Neural progenitor cell (in vitro differentiated cells): ENCODE data around the gene SYCE1. TPM values are rescaled to one million over a fixed set of nuclear protein-coding genes. Genes with fewer than 3 reads are reported as not detected.

Source experiments
- DNase-seq: peaks from one replicate; pipeline ENCODE4 v3.0.0-alpha.2; 2016; ENCODE audit warnings: low spot score
- H2AFZ ChIP-seq: fragments of 200-600 bp; sonication (generic); replicated peaks from 2 replicates; pipeline ENCODE4 v1.6.1; 2016; ENCODE audit warnings: antibody characterized with exemption
- H3F3A ChIP-seq: fragments of 200-600 bp; sonication (generic); 2 replicates; pipeline ENCODE4 v1.6.1; 2016; ENCODE audit warnings: antibody characterized with exemption, low read depth
- H3K27ac ChIP-seq: fragments of 200-600 bp; sonication (generic); 2 replicates; pipeline ENCODE4 v1.5.1; 2016; ENCODE audit warnings: mild to moderate bottlenecking
- H3K27me3 ChIP-seq: fragments of 200-600 bp; sonication (generic); 2 replicates; pipeline ENCODE4 v1.6.1; 2016; ENCODE audit warnings: mild to moderate bottlenecking, moderate library complexity
- H3K36me3 ChIP-seq: fragments of 200-600 bp; sonication (generic); 2 replicates; pipeline ENCODE4 v1.5.1; 2016
- H3K4me1 ChIP-seq: fragments of 200-600 bp; sonication (generic); 2 replicates; pipeline ENCODE4 v1.6.1; 2016; ENCODE audit warnings: mixed run types
- H3K4me2 ChIP-seq: fragments of 200-600 bp; sonication (generic); 2 replicates; pipeline ENCODE4 v1.6.1; 2016
- H3K4me3 ChIP-seq: fragments of 200-600 bp; sonication (generic); 2 replicates; pipeline ENCODE4 v1.5.1; 2016
- H3K79me2 ChIP-seq: fragments of 200-600 bp; sonication (generic); 2 replicates; pipeline ENCODE4 v1.6.1; 2016; ENCODE audit warnings: low read depth
- H3K9ac ChIP-seq: fragments of 200-600 bp; sonication (generic); 2 replicates; pipeline ENCODE4 v1.6.1; 2016
- H3K9me3 ChIP-seq: fragments of 200-600 bp; sonication (generic); 2 replicates; pipeline ENCODE4 v1.5.1; 2016; ENCODE audit warnings: low read depth
- H4K20me1 ChIP-seq: fragments of 200-600 bp; sonication (generic); 2 replicates; pipeline ENCODE4 v1.6.1; 2016; ENCODE audit warnings: low read depth
- H3K27ac Mint-ChIP-seq: 3 replicates; pipeline ENCODE4 v1.8.0; 2021; ENCODE audit warnings: mixed read lengths
- H3K27me3 Mint-ChIP-seq: 2 replicates; pipeline ENCODE4 v1.8.0; 2022; ENCODE audit warnings: low read depth, mild to moderate bottlenecking, inconsistent platforms, moderate library complexity, mixed read lengths; ENCODE audit not compliant: insufficient read depth
- H3K36me3 Mint-ChIP-seq: 3 replicates; pipeline ENCODE4 v1.8.0; 2021; ENCODE audit warnings: mixed read lengths
- H3K4me1 Mint-ChIP-seq: 3 replicates; pipeline ENCODE4 v1.8.0; 2021; ENCODE audit warnings: mixed read lengths
- H3K4me3 Mint-ChIP-seq: 3 replicates; pipeline ENCODE4 v1.8.0; 2021; ENCODE audit warnings: mild to moderate bottlenecking, moderate library complexity, mixed read lengths
- H3K9me3 Mint-ChIP-seq: 3 replicates; pipeline ENCODE4 v1.8.0; 2020; ENCODE audit warnings: mixed read lengths
- EZH2 ChIP-seq: fragments of 200-600 bp; sonication (generic); IDR thresholded peaks from 2 replicates; pipeline ENCODE4 v1.6.1; 2017; ENCODE audit warnings: antibody characterized with exemption, mild to moderate bottlenecking, moderate library complexity
- EZH2phosphoT487 ChIP-seq: fragments of 200-600 bp; sonication (generic); IDR thresholded peaks from 2 replicates; pipeline ENCODE4 v1.6.1; 2017; ENCODE audit warnings: antibody characterized with exemption
- total RNA-seq: library from RNA; depleted of rRNA; stranded (reverse); fragments of >200 nt; gene quantifications from 2 replicates; pipeline ENCODE4 v1.2.3, GENCODE V29; 2015; ENCODE audit warnings: low replicate concordance
- TF ChIP-seq, protein P1 (sequence below): fragments of 200-600 bp; sonication (generic); IDR thresholded peaks from 2 replicates; pipeline ENCODE4 v1.5.1; 2017; ENCODE audit warnings: antibody characterized with exemption, mild to moderate bottlenecking

Gene SYCE1
- total RNA-seq, 1 donor from 2014 or later: not detected

DNA sequence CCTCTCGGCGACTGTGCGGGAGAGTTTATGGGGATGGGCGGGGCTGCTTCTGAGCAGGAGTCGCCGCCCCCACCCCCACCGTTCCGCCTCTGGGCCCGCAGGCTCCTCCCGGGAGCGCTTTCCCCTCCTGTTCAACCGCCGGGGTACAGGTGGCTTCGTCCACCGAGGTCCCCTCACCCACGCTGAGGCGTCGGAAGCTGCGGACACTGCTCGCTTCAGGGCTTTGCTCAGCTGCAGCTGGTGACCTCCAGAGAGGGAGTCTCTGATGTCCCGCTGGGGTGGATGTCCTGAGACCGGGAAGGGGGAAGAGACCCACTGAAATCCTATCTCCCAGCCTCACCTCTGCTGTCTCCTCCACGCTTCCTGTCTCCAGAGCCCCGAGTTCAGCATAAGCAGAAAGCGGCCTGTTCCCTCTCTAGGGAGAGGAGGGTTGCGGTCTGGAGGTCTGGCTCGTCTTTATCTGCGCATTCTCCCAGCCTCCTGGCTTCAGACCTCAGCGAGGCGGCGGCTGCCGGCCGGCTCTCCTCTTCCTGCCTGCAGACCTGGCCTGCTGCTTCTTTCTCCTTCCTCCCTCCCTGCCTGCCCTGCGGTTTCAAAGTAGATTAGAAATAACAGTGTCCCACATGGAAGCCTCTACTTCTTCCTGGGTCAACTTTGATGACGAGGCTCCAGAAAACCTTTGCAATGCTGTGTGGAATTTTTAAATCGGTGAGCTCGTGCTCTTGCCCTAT lies 36.4 kb downstream of the SYCE1 start:
- peaks cover 28% of the 10 kb centered on the region for H3K9me3 Mint-ChIP-seq
- TF ChIP-seq, protein P1, sequence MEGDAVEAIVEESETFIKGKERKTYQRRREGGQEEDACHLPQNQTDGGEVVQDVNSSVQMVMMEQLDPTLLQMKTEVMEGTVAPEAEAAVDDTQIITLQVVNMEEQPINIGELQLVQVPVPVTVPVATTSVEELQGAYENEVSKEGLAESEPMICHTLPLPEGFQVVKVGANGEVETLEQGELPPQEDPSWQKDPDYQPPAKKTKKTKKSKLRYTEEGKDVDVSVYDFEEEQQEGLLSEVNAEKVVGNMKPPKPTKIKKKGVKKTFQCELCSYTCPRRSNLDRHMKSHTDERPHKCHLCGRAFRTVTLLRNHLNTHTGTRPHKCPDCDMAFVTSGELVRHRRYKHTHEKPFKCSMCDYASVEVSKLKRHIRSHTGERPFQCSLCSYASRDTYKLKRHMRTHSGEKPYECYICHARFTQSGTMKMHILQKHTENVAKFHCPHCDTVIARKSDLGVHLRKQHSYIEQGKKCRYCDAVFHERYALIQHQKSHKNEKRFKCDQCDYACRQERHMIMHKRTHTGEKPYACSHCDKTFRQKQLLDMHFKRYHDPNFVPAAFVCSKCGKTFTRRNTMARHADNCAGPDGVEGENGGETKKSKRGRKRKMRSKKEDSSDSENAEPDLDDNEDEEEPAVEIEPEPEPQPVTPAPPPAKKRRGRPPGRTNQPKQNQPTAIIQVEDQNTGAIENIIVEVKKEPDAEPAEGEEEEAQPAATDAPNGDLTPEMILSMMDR: no peak
- TF ChIP-seq EZH2 (no peak), EZH2phosphoT487 (no peak)
- Histone ChIP-seq H3K9me3 (peaks cover 12% of the 10 kb centered on the region), H3F3A (no peaks in the 10 kb centered on the region), H3K9ac (no peak overlapping the region), H3K27me3 (no peaks in the 10 kb centered on the region), H3K4me1 (no peaks in the 10 kb centered on the region), H4K20me1 (no peaks in the 10 kb centered on the region), H3K4me3 (no peak overlapping the region), H3K27ac (no peak overlapping the region), H3K4me2 (no peak overlapping the region), H2AFZ (no peak overlapping the region), H3K79me2 (no peaks in the 10 kb centered on the region), H3K36me3 (no peaks in the 10 kb centered on the region)
- H3K27ac Mint-ChIP-seq: no peak overlapping the region
- H3K4me1 Mint-ChIP-seq: no peaks in the 10 kb centered on the region
- no peaks in the 10 kb centered on the region for H3K36me3 Mint-ChIP-seq
- H3K27me3 Mint-ChIP-seq: peaks cover 6% of the 10 kb centered on the region
- DNase-seq: no peak
- no peak overlapping the region for H3K4me3 Mint-ChIP-seq

GRCh38 chr10:133528296-133528844 lies 37.0 kb downstream of the SYCE1 start:
- Histone ChIP-seq H3K9ac (no peak overlapping the region), H3K79me2 (no peaks in the 10 kb centered on the region), H3F3A (no peaks in the 10 kb centered on the region), H3K4me2 (no peak overlapping the region), H3K4me1 (no peaks in the 10 kb centered on the region), H2AFZ (no peak overlapping the region), H3K27ac (no peak overlapping the region), H3K36me3 (no peaks in the 10 kb centered on the region), H3K9me3 (peaks cover 17% of the 10 kb centered on the region), H3K27me3 (no peaks in the 10 kb centered on the region), H3K4me3 (no peak overlapping the region), H4K20me1 (no peaks in the 10 kb centered on the region)
- H3K9me3 Mint-ChIP-seq: peaks cover 24% of the 10 kb centered on the region
- DNase-seq: no peak
- TF ChIP-seq EZH2phosphoT487 (no peak), EZH2 (no peak)
- TF ChIP-seq, protein P1: no peak
- no peaks in the 10 kb centered on the region for H3K4me1 Mint-ChIP-seq
- peaks cover 6% of the 10 kb centered on the region for H3K27me3 Mint-ChIP-seq
- no peaks in the 10 kb centered on the region for H3K36me3 Mint-ChIP-seq
- H3K4me3 Mint-ChIP-seq: no peak overlapping the region
- H3K27ac Mint-ChIP-seq: no peak overlapping the region

- Histone ChIP-seq H3K4me1 (no peaks in the 10 kb centered on the region), H3K79me2 (no peaks in the 10 kb centered on the region), H3K9ac (no peak overlapping the region), H4K20me1 (no peaks in the 10 kb centered on the region), H2AFZ (no peak overlapping the region), H3K9me3 (peaks cover 17% of the 10 kb centered on the region), H3K4me3 (no peak overlapping the region), H3F3A (no peaks in the 10 kb centered on the region), H3K27me3 (no peaks in the 10 kb centered on the region), H3K4me2 (no peak overlapping the region), H3K36me3 (no peaks in the 10 kb centered on the region), H3K27ac (no peak overlapping the region)
- Mint-ChIP-seq H3K27ac (no peak overlapping the region), H3K27me3 (peaks cover 8% of the 10 kb centered on the region), H3K4me3 (no peak overlapping the region), H3K36me3 (no peaks in the 10 kb centered on the region), H3K4me1 (no peaks in the 10 kb centered on the region), H3K9me3 (peaks cover 24% of the 10 kb centered on the region)
- TF ChIP-seq, protein P1: no peak
- TF ChIP-seq EZH2 (no peak), EZH2phosphoT487 (no peak)
- no peak for DNase-seq
These were observed 37.6 kb downstream of the SYCE1 start for GRCh38 chr10:133527771-133528271.
